ENCODE results near the gene GGTA1.
"Not testable (repeated sequence)": the region's sequence is repeated elsewhere in the genome, so short reads cannot be mapped to it uniquely, and the experiment has no call there.

Gene GGTA1

GRCh38 chr9:121499427-121500164 is at the start of gene GGTA1:
Gene GGTA1, minus strand, starts transcription at chr9:121499844. Its CDS starts 31,922 bp downstream, at chr9:121467922.
- DNase-seq (ENCODE audit: low read depth) = peak; percentile 16

- DNase-seq (ENCODE audit: low read depth) = no peak
These were observed 49.0 kb upstream of the GGTA1 start for GRCh38 chr9:121548666-121549065.

- DNase-seq (ENCODE audit: low read depth) = peak; percentile 93
These were observed 46.3 kb upstream of the GGTA1 start for GRCh38 chr9:121545875-121546423.

GRCh38 chr9:121545150-121545874 is 45.7 kb upstream of the GGTA1 start:
- no peak for DNase-seq (ENCODE audit: low read depth)

- no peak for DNase-seq (ENCODE audit: low read depth)
These were observed 42.4 kb upstream of the GGTA1 start for GRCh38 chr9:121542025-121542424.

GRCh38 chr9:121541256-121541655 is 41.6 kb upstream of the GGTA1 start:
- DNase-seq (ENCODE audit: low read depth) = no peak

- no peak for DNase-seq (ENCODE audit: low read depth)
These were observed 38.6 kb upstream of the GGTA1 start for GRCh38 chr9:121538221-121538620.

GRCh38 chr9:121537283-121537682 is 37.6 kb upstream of the GGTA1 start:
- DNase-seq (ENCODE audit: low read depth) = no peak

- no peak for DNase-seq (ENCODE audit: low read depth)
These were observed 33.2 kb upstream of the GGTA1 start for GRCh38 chr9:121532881-121533280.

- peak; percentile 93 for DNase-seq (ENCODE audit: low read depth)
These were observed 29.8 kb upstream of the GGTA1 start for GRCh38 chr9:121529237-121529987.

GRCh38 chr9:121528642-121529041 is 29.0 kb upstream of the GGTA1 start:
- DNase-seq (ENCODE audit: low read depth) = no peak

GRCh38 chr9:121527371-121527770 is 27.7 kb upstream of the GGTA1 start:
- DNase-seq (ENCODE audit: low read depth) = no peak

- not testable (repeated sequence) for DNase-seq (ENCODE audit: low read depth)
These were observed 20.0 kb upstream of the GGTA1 start for GRCh38 chr9:121519688-121520087.

GRCh38 chr9:121518634-121519033 is 19.0 kb upstream of the GGTA1 start:
- DNase-seq (ENCODE audit: low read depth) = no peak

- not testable (repeated sequence) for DNase-seq (ENCODE audit: low read depth)
These were observed 13.5 kb upstream of the GGTA1 start for GRCh38 chr9:121513166-121513565.

- DNase-seq (ENCODE audit: low read depth) = no peak
These were observed 11.3 kb upstream of the GGTA1 start for GRCh38 chr9:121510766-121511550.

- DNase-seq (ENCODE audit: low read depth) = no peak
These were observed 9.5 kb upstream of the GGTA1 start for GRCh38 chr9:121509180-121509579.

- DNase-seq (ENCODE audit: low read depth) = no peak
These were observed 8.8 kb upstream of the GGTA1 start for GRCh38 chr9:121508415-121508814.

GRCh38 chr9:121505903-121506735 is 6.5 kb upstream of the GGTA1 start:
- peak; percentile 17 for DNase-seq (ENCODE audit: low read depth)

GRCh38 chr9:121503444-121503843 is 3.8 kb upstream of the GGTA1 start:
- DNase-seq (ENCODE audit: low read depth) = no peak

GRCh38 chr9:121500165-121500478 is 478 bp upstream of the GGTA1 start:
- DNase-seq (ENCODE audit: low read depth) = no peak

Measured in fibroblast of the conjunctiva (primary cell).